ENCODE results near the gene TTC13.

The TTC13 gene

GRCh38 chr1:230867101-230867902, 111.4 kb downstream of the TTC13 start:
- peak overlapping the region; percentile 76 for H3K4me3 ChIP-seq (ENCODE audit: low read depth, low read length)
- TF ChIP-seq CTCF (IDR thresholded peaks at IDR 0.05; ENCODE audit: low read depth, low read length): no peak

- no peak for TF ChIP-seq CTCF (IDR thresholded peaks at IDR 0.05; ENCODE audit: low read depth, low read length)
- peak overlapping the region; percentile 76 for H3K4me3 ChIP-seq (ENCODE audit: low read depth, low read length)
Measured at GRCh38 chr1:230866171-230867070, 112.2 kb downstream of the TTC13 start.

GRCh38 chr1:230865062-230865817, 113.4 kb downstream of the TTC13 start:
- TF ChIP-seq CTCF (IDR thresholded peaks at IDR 0.05; ENCODE audit: low read depth, low read length): no peak
- H3K4me3 ChIP-seq (ENCODE audit: low read depth, low read length): peak overlapping the region; percentile 0; the same call in 1 of the 2 replicates

GRCh38 chr1:230864441-230864840, 114.2 kb downstream of the TTC13 start:
- 0 out of 2 replicates have a peak overlapping the region, but pooled peaks have one; percentile 11 for H3K4me3 ChIP-seq (ENCODE audit: low read depth, low read length)
- TF ChIP-seq CTCF (IDR thresholded peaks at IDR 0.05; ENCODE audit: low read depth, low read length): no peak

GRCh38 chr1:230863449-230863848, 115.2 kb downstream of the TTC13 start:
- no peak for TF ChIP-seq CTCF (IDR thresholded peaks at IDR 0.05; ENCODE audit: low read depth, low read length)
- H3K4me3 ChIP-seq (ENCODE audit: low read depth, low read length): no peak overlapping the region

GRCh38 chr1:230861970-230862595, 116.6 kb downstream of the TTC13 start:
- no peak overlapping the region for H3K4me3 ChIP-seq (ENCODE audit: low read depth, low read length)
- no peak for TF ChIP-seq CTCF (IDR thresholded peaks at IDR 0.05; ENCODE audit: low read depth, low read length)
